OCI-LY3 (cell line): Measurements from ENCODE around the gene NYNRIN.

ENCODE experiments used
- CTCF ChIP-seq: fragments of 200-600, 300-600 bp; sonication (generic); IDR thresholded peaks from 2 replicates; pipeline ENCODE4 v1.5.1; 2014; ENCODE audit warnings: antibody characterized with exemption, low read length, low read depth
- EZH2phosphoT487 ChIP-seq: fragments of 200-600 bp; shearing (Covaris generic); IDR thresholded peaks from 2 replicates; pipeline ENCODE4 v1.6.1; 2018; ENCODE audit warnings: antibody characterized with exemption, mixed run types, low read depth

- no peak; the same call in 1 of the 2 replicates for TF ChIP-seq CTCF
- TF ChIP-seq EZH2phosphoT487, result no peak
Observed at GRCh38 chr14:24442240-24443052, 43.6 kb downstream of the NYNRIN start, which contains the start of gene SDR39U1.
